Measurements from ENCODE around the gene IMP4. TPM values are rescaled to one million over a fixed set of nuclear protein-coding genes. Genes with fewer than 3 reads are reported as not detected.

The IMP4 gene
- total RNA-seq, 1 experiment from 2014 or later: 91.6 TPM

DNA sequence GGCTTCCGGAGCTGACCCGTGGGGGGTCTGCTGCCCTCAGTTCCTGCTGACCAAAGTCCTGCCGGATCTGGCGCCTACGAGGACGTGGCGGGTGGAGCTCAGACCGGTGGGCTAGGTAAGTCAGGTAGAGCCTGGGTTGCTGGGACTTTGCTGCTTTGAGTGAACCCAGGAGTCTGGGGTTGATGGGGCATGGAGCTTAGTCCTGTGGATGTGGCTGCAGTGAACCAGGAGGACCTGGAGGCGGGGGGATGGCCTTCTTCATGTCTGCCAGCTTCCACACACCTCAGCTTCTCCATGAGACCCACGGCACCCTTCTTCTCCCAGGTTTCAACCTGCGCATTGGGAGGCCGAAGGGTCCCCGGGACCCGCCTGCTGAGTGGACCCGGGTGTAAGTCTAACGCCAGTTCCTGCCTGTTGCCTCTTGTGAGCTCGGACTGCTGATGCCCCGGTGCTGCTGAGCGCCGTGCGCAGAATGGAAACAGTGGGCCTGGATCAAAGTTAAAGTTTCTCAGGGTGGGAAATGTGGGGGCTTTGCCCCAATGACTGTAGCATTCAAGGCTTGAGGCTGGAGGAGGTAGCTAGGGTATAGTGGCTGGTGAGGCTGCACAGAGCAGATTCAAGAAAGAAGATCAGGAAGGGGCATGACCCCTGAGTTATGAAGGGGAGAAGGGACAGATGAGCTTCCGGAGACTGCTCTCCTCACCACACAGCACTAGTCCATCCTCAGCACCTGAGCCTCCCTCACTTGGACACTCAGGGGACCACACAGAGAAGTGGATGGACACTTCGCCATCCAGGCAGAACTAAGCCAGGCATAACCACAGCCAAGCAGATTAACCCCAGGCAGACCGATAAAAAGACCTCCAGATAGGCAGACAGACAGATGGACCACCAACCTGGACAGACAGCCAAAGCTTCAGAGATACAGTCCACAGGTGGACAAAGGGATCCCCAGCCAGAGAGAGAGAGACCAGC lies 30.4 kb downstream of the IMP4 start:
- no peaks in the 10 kb centered on the region for H3K27me3 ChIP-seq (ENCODE audit: control insufficient read depth, insufficient read depth, low read length)
- H3K4me3 ChIP-seq (ENCODE audit: insufficient read depth, low read depth, low read length): peak overlapping the region; percentile 87
- DNase-seq: no peak
- H3K36me3 ChIP-seq (replicated peaks; ENCODE audit: control insufficient read depth, insufficient read depth, low read length): no peaks in the 10 kb centered on the region; the same call in 1 of the 2 replicates

DNA sequence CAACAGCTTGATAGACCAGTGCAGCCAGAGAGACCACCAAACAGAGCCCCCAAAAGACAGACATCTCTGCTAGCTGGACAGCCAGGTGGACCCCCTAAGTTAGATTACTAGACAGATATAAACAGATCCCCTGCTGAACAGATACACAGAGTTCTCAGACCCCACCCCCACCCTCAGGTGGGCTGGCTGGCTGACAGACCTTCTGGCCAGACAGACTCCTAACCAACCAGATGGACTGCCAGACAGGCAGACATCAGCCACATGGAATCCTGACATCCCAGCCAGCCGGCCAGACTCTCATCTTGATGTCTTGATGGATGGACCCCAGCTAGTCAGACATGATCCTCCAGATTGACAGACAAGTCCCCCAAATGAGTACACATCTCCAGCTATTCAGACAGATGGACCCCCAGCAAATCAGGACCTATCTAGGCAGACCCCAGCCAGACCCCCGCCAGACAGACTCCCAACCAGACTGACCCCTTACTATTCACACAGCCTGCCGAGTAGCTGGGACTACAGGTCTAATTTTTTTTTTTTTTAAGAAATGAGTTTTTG lies 31.2 kb downstream of the IMP4 start:
- Histone ChIP-seq H3K4me3 (ENCODE audit: insufficient read depth, low read depth, low read length) (no peak overlapping the region), H3K27me3 (ENCODE audit: control insufficient read depth, insufficient read depth, low read length) (no peaks in the 10 kb centered on the region)

DNA sequence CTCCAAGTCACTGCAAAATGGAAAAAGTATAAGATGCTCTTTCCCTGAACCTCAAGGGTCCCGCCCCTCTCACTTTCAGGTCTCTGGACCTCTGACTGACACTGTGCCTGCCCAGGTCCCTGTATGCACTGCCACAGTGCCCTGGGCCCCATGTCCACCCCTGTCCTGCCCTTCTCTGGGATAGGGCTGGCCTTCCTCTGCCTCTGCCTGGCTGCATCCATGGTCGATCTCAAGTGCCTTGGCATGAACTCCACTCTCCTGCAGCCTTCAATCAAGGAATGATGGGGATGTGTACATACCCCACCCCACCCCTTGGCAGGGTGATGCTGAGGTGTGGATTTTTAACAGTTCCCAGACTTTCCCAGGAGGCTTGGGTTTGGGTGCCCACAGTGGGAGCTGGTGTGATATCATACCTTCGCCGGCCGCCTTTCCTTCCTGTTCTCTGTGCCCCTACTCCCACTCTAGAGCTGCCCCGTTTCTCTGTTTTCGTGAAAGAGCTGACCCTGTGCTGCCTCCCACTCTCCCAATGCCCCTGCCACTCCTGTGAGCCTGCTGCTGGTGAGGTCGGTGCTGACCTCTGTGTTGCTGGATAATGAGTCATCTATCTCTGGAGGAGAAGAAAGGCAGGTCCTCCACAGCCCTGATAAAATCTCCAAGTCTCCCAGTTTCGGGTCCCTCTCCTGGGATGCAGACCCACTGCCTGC lies 32.0 kb downstream of the IMP4 start:
- Histone ChIP-seq H3K4me3 (ENCODE audit: insufficient read depth, low read depth, low read length) (no peak overlapping the region), H3K27me3 (ENCODE audit: control insufficient read depth, insufficient read depth, low read length) (no peaks in the 10 kb centered on the region), H3K36me3 (replicated peaks; ENCODE audit: control insufficient read depth, insufficient read depth, low read length) (no peaks in the 10 kb centered on the region; the same call in 1 of the 2 replicates)
- DNase-seq: no peak

More for the DNA sequence above, 31.2 kb downstream of the IMP4 start:
- DNase-seq: no peak
- no peaks in the 10 kb centered on the region; the same call in 1 of the 2 replicates for H3K36me3 ChIP-seq (replicated peaks; ENCODE audit: control insufficient read depth, insufficient read depth, low read length)

DNA sequence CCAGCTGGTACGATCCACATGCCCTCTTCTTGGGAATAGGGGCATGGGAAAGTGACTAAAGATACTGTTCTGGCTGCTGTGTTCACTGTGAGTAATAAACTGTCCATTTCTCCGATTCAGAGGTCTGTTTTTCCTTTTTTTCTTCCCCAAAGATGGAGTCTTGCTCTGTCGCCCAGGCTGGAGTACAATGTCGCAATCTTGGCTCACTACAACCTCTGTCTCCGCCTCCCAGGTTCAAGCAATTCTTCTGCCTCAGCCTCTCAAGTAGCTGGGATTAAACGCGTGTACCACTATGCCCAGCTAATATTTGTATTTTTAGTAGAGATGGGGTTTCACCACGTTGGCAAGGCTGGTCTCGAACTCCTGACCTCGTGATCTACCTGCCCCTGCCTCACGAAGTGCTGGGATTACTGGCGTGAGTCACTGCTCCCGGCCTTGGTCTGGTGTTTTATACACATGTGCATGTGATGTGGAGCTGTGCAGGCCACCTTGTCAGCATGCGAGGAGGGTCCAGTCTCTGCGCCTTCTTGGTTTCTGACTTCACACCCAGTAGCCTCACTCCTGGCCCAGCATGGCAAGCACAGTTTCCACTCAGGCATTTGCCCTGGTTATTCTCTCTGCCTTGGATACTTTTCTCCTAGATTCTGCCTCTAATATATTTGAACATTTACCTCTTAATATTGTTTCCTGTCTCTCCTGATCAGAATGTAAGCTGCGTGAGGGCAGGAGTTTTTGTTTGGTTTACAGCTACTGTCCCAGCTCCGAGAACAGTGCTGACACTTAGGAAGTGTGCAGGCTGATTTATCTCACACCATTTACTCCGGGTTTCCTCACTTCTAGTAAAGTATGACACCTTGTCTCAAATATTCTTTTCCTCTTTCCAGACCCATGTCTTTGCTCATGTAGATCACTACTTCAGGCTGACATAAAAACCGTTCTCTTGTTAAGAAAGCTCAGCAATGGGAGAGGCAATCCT lies 32.9 kb downstream of the IMP4 start:
- Histone ChIP-seq H3K27me3 (ENCODE audit: control insufficient read depth, insufficient read depth, low read length) (no peaks in the 10 kb centered on the region), H3K4me3 (ENCODE audit: insufficient read depth, low read depth, low read length) (no peak overlapping the region), H3K36me3 (replicated peaks; ENCODE audit: control insufficient read depth, insufficient read depth, low read length) (no peaks in the 10 kb centered on the region)
- DNase-seq: no peak

DNA sequence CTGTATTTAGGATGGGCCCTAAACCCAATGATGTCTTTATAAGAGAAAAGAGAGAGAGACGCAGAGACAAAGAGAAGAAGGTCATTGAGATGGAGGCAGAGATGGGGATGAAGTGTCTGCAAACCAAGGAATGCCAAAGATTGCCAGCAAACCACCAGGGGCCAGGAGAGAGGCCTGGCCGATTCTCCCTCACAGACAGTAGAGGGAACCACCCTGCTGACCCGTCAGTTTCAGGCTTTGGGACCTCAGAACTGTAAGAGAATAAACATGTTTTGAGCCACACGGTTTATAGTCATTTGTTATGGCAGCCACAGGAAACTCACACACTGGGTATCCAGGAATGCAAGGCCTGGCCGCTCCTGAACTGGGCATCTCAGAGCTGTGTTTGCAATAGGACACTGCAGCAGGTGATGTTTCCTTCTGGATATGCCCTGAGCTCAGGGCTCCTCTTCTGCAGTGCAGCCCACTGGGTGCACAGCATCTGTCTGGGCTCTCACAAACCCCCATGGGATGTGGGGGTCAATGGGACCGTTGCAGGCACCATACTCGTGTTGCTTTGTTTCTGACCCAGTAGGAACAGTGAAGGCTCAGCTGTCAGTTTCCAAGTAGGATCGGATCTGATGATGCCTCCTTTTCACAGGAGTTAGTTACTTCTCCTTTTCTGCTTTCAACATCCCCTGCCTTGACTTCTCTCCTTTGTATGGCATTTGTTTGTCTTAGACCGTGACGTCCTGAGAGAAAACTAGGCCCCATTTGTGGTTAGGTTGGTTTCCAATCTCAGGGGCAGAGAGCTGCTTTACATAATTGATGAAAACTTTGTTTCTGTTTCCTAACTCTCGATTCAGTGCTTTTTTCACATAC lies 34.0 kb downstream of the IMP4 start:
- peak; percentile 61 for DNase-seq
- H3K4me3 ChIP-seq (ENCODE audit: insufficient read depth, low read depth, low read length): no peak overlapping the region
- H3K36me3 ChIP-seq (replicated peaks; ENCODE audit: control insufficient read depth, insufficient read depth, low read length): no peaks in the 10 kb centered on the region
- no peaks in the 10 kb centered on the region for H3K27me3 ChIP-seq (ENCODE audit: control insufficient read depth, insufficient read depth, low read length)

DNA sequence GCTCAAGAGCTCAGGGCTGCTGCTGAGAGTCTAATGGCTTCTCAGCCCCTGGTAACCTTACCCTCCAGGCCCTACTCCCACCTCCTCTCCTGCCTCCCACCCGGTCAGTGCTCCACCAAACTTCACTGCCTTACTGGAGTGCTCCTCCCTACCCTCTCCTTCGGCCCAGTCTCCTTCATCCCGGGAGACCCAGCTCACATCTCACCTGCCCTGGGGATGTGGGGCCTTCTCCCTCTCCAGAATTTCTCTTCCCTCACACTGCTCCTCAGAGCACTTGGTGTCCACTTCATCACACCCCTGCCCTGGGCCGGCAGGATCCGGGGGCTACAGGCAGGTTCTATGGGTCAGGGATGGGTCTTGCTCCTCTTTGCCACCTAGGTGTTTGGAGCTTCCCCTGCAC lies 34.8 kb downstream of the IMP4 start:
- no peak for DNase-seq
- no peaks in the 10 kb centered on the region for H3K36me3 ChIP-seq (replicated peaks; ENCODE audit: control insufficient read depth, insufficient read depth, low read length)
- no peaks in the 10 kb centered on the region for H3K27me3 ChIP-seq (ENCODE audit: control insufficient read depth, insufficient read depth, low read length)
- no peak overlapping the region for H3K4me3 ChIP-seq (ENCODE audit: insufficient read depth, low read depth, low read length)

DNA sequence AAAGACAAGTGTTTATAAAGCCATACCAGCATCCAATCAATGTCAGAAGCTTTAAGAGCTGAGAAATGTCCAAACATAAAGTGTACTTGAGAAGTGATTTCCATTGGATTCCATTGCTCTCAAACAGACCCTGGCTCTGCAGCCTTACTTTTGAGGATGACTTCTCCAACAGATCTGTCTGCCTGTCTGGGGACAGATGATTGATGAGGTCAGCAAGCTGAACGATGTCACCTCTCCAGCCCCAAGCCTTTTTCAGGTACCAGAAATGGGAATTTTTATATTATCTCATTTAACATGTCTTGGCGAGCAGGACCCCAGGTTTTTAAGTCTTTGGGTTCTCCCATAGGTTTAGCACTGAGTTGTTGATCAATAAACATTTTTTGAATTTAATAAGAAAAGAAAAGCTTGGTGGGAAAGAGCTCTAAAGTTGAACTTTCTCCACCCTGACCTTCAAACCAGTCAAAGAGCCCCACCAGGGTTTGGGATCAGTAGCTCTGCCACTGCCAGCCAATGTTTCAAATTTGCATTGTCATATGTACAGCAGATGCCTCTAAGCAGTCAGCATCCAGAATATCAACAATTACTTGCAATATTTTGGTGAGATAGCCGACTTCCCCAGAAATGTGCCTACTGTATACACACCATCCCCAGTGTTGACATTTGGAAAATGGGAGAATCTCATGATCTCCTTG lies 35.7 kb downstream of the IMP4 start:
- no peaks in the 10 kb centered on the region for H3K36me3 ChIP-seq (replicated peaks; ENCODE audit: control insufficient read depth, insufficient read depth, low read length)
- H3K4me3 ChIP-seq (ENCODE audit: insufficient read depth, low read depth, low read length): no peak overlapping the region
- no peaks in the 10 kb centered on the region for H3K27me3 ChIP-seq (ENCODE audit: control insufficient read depth, insufficient read depth, low read length)
- DNase-seq: no peak

DNA sequence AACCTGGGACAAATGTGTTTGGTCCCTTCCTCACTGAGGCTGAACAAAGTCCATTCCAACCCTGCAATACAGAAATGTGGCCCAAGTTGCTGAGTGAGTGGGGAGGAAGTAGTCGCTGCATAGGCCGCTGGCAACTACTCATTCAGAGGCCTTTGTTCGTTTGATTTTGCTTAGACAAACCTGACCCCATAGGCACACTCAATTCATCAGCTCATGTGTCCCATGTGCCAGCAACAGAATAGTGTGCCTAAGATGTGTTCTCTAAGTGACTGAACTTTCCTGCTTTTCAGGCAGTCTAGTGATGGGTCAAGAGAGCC lies 36.2 kb downstream of the IMP4 start:
- H3K36me3 ChIP-seq (replicated peaks; ENCODE audit: control insufficient read depth, insufficient read depth, low read length): no peaks in the 10 kb centered on the region
- no peaks in the 10 kb centered on the region for H3K27me3 ChIP-seq (ENCODE audit: control insufficient read depth, insufficient read depth, low read length)
- H3K4me3 ChIP-seq (ENCODE audit: insufficient read depth, low read depth, low read length): no peak overlapping the region
- no peak for DNase-seq

DNA sequence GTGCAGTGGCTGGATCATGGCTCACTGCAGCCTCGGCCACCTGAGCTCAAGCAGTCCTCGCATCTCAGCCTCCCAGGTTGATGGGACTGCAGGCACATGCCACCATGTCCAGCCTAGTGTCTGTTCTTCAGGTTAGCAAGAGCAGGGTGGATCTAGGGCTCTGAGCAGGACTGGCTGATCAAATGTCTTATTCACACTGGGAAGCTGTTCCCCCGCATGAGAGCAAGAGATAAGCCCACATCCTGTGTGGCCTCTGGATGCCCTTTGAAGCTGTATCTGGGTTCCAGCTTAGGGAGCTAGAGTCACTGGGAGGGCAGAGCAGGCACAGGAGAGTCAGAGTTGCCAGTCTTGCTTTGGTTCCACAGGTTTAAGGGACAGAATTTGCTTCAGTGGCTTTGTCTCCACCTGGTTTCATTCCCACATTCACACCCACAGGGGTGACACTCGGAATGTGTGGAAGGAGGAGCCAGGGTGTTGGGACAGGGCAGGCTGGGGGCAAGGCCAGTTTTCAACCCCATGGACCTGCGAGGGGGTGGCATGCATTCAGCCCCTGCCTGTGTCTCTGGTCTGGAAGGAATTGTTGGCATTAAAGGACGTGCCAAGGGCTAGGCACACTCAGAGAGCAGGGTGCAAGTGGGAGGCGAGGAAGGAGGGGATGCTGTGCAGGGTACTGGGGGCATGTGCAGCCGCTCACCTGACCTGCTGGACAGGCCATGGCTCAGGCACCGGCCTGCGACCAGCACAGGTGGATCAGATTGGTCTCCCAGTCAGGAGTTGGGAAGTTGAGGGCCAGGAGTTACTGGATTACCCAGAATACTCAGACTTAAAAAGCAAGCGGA lies 37.6 kb downstream of the IMP4 start:
- Histone ChIP-seq H3K27me3 (ENCODE audit: control insufficient read depth, insufficient read depth, low read length) (no peaks in the 10 kb centered on the region), H3K4me3 (ENCODE audit: insufficient read depth, low read depth, low read length) (no peak overlapping the region), H3K36me3 (replicated peaks; ENCODE audit: control insufficient read depth, insufficient read depth, low read length) (no peaks in the 10 kb centered on the region)
- DNase-seq: no peak

DNA sequence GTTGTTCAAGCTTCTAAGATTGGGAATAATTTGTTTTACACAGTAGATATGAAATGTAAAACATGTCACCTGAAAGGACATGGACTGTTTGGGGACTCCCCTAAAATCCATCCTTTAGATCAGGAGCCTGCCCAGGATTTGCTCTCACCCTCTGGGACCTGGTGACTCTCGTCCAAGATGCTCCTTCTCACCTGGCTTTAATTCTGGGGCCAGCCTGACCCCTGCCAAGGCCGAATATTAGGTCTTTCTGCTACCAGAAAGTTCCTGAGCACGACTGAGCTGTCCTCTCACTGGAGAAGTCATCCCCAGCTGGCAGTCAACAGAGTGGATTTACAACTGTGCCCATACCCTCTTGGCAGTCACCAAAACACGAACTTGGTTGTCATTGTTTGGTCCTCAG lies 38.4 kb downstream of the IMP4 start:
- Histone ChIP-seq H3K27me3 (ENCODE audit: control insufficient read depth, insufficient read depth, low read length) (no peaks in the 10 kb centered on the region), H3K4me3 (ENCODE audit: insufficient read depth, low read depth, low read length) (no peak overlapping the region), H3K36me3 (replicated peaks; ENCODE audit: control insufficient read depth, insufficient read depth, low read length) (no peaks in the 10 kb centered on the region)
- DNase-seq: no peak

DNA sequence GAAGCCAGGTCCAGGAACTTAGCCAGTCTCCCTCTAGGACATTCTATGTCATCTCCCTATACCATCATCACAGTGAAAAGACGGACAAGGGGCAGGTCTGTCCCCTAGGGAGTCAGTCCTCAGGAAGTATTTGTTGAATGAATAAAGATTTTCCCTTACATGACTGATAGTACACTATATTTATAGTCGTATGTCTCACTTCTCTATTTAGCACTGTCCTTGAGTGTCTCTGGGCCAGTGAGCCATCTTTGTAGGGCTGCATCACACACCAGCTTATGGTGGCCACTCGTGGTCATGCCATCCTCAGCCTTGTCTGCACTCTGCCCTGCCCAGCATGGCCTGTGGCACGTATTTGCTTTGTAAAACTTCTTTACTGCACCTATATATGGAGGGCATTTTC lies 38.9 kb downstream of the IMP4 start:
- no peak for DNase-seq
- H3K27me3 ChIP-seq (ENCODE audit: control insufficient read depth, insufficient read depth, low read length): no peaks in the 10 kb centered on the region
- H3K36me3 ChIP-seq (replicated peaks; ENCODE audit: control insufficient read depth, insufficient read depth, low read length): no peaks in the 10 kb centered on the region
- no peak overlapping the region for H3K4me3 ChIP-seq (ENCODE audit: insufficient read depth, low read depth, low read length)

DNA sequence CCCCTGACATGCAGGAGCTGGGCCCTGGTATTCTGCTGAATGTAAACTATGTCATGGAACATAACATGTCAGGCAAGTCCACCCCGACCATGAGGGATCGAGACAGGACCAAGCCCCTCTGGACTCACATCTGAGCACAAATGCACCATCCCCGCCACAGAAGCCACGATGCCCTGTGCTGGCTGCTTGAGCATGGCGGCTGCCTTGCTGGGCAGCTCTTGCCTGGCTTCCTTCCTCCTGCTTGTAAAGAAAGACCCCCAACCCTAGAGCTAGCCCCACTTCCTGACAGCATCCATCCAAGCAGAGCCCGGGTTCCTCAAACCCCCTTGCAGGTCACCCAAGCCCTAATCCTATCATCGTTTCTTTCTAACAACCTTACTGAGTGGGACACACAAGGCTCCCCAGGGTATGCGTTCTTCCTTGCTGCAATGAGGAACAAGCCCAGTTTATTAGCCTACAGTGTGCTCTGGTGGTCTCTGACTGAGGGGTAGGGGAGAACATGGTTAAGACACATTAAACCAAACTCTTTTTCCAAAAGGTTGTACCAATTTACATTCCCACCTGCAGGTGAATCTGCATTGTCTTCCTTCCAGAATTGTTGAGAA lies 39.7 kb downstream of the IMP4 start:
- Histone ChIP-seq H3K27me3 (ENCODE audit: control insufficient read depth, insufficient read depth, low read length) (no peaks in the 10 kb centered on the region), H3K4me3 (ENCODE audit: insufficient read depth, low read depth, low read length) (no peak overlapping the region), H3K36me3 (replicated peaks; ENCODE audit: control insufficient read depth, insufficient read depth, low read length) (no peaks in the 10 kb centered on the region)
- DNase-seq: no peak
